ENCODE measurements around the gene ATP1B3. TPM values are rescaled to one million over a fixed set of nuclear protein-coding genes. Genes with fewer than 3 reads are reported as not detected.
A peak's percentile ranks its signal among the peaks of the same experiment; 100 is the strongest.

The ATP1B3 gene
- total and polyA plus RNA-seq, 9 of the 15 experiments (the other 6 are each of a cell fraction or from before 2014, with no cell fraction given): 48.3 to 202 (median 123) TPM

DNA sequence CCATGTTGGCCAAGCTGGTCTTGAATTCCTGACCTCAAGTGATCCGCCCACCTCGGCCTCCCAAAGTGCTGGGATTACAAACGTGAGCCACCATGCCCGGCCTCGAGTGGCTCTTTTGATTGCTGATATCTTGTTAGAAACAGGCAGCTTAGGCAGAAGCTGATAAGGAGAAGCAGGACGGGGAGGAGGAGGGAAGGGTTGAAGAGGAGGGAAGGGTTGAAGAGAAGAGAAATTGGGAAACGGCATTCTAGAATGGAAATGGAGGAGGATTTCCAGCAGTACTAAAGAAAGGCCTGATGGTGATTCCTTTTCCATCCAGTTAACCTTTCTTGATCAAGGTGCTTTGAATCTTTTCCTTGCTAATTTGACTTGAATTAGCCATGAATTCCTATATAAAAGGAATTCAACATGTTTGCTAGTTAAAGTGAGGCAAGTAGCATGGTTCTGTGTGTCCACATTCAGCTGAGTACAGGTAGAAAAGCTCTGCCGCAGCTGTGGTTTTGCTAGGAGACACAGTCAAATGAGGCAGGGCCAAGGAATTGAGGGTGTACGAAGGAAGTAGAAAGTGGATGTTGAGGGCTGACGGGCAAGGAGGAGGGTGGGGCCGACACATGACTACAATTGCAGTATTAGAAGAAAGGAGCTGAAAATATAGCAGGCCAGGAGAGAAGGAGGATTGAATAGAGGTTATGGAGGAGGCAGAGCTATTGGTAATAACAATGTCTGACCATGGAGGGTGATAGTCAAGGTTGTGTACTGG lies 27.2 kb upstream of the ATP1B3 start:
- no peaks in the 10 kb centered on the region for H4K20me1 ChIP-seq (replicated peaks; ENCODE audit: control insufficient read depth, insufficient read depth, low read length)
- H3K4me3 ChIP-seq: no peak overlapping the region
- peak overlapping the region; percentile 86 for H3K4me2 ChIP-seq (ENCODE audit: insufficient read depth, low read length)
- H3K36me3 ChIP-seq (ENCODE audit: control insufficient read depth, insufficient read depth, low read length): no peaks in the 10 kb centered on the region
- no peaks in the 10 kb centered on the region for H3K9me3 ChIP-seq (replicated peaks; ENCODE audit: control insufficient read depth, insufficient read depth, low read depth, low read length)
- peak; percentile 83 for ATAC-seq
- ChIA-PET CTCF (ENCODE audit: low intra/inter-chr PET ratio) (no interaction called here), POLR2A (interaction anchor here (0.6 to 1.8 kb wide), 11 partner anchors 8 to 582 kb away, joined by 3 to 11 read pairs (median 3); partner anchors contain the start of gene RNF7)
- no peaks in the 10 kb centered on the region for H3K79me2 ChIP-seq (ENCODE audit: control insufficient read depth, insufficient read depth, low read length)
- no peaks in the 10 kb centered on the region for H3K27me3 ChIP-seq (ENCODE audit: control insufficient read depth in 2 of 2, insufficient read depth in 2 of 2, low read length in 2 of 2)
- WGBS (ENCODE audit: insufficient coverage, low coverage, missing lambda C conversion rate): under 1% methylated on average over 11 of the region's 11 CpGs
- TSS peak; percentile 83 for BruUV-seq (replicated peaks)
- peak; percentile 86 to 93 (median 90) for DNase-seq (ENCODE audit: extremely low read depth in 1 of 4, low spot score in 3 of 4)
- intact Hi-C loops (cut with micrococcal nuclease): loop anchor here (2.0 to 5.0 kb wide), 3 partner anchors 30 to 110 kb away; partner anchors contain the start of gene RNF7
- in situ Hi-C loops (cut with MboI): no loop called here
- peaks cover 20 to 23% of the 10 kb centered on the region in 2 experiments; a peak in 4 of 5 replicates for H3K4me1 ChIP-seq (replicated peaks in 1 of 2; ENCODE audit: control insufficient read depth in 2 of 2, insufficient read depth in 2 of 2, low read length in 2 of 2)
- peak; percentile 87 for FAIRE-seq
- peak overlapping the region; percentile 94 for H2AFZ ChIP-seq (ENCODE audit: low read depth, low read length)
- H3K9ac ChIP-seq (ENCODE audit: insufficient read depth in 1 of 2, low read depth in 2 of 2, low read length in 2 of 2): peak overlapping the region; percentile 53 to 87; a peak in 3 of 4 replicates
- peak overlapping the region; percentile 92 for H3K27ac ChIP-seq (ENCODE audit: extremely low read depth, low read depth, low read length)
- no peaks in the 10 kb centered on the region for H3K9me1 ChIP-seq (ENCODE audit: control insufficient read depth, insufficient read depth, low read length)
- TF ChIP-seq LARP7 (IDR thresholded peaks at IDR 0.05): no peak
- TF ChIP-seq HNRNPLL (IDR thresholded peaks at IDR 0.05; ENCODE audit: low read depth, low read length, poor library complexity, severe bottlenecking): no peak
- TF ChIP-seq SMAD2 (IDR thresholded peaks at IDR 0.05; ENCODE audit: low read depth, low read length): no peak
- TF ChIP-seq, protein P1, sequence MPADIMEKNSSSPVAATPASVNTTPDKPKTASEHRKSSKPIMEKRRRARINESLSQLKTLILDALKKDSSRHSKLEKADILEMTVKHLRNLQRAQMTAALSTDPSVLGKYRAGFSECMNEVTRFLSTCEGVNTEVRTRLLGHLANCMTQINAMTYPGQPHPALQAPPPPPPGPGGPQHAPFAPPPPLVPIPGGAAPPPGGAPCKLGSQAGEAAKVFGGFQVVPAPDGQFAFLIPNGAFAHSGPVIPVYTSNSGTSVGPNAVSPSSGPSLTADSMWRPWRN (IDR thresholded peaks at IDR 0.05; ENCODE audit: low read depth): peak; percentile 97
- peak; percentile 91 for TF ChIP-seq NCOA1 (IDR thresholded peaks at IDR 0.05; ENCODE audit: low read depth)
- peak; percentile 17; the same call in 1 of the 2 replicates for TF ChIP-seq PHF8 (IDR thresholded peaks at IDR 0.05; ENCODE audit: borderline replicate concordance, low read length)
- no peak for TF ChIP-seq MEIS2 (IDR thresholded peaks at IDR 0.05; ENCODE audit: partially characterized antibody)
- TF ChIP-seq ZNF79 (CRISPR knock-in tag; IDR thresholded peaks at IDR 0.05; ENCODE audit: low read depth): peak; percentile 57; the same call in 1 of the 2 replicates
- TF ChIP-seq NR2C1 (IDR thresholded peaks at IDR 0.05): peak; percentile 43; the same call in 1 of the 2 replicates
- peak; percentile 74 for TF ChIP-seq NR2C1 (tag; IDR thresholded peaks at IDR 0.05)
- TF ChIP-seq DIDO1 (tag; IDR thresholded peaks at IDR 0.05; ENCODE audit: low read depth): peak; percentile 82
- peak; percentile 69 for TF ChIP-seq TAF9B (IDR thresholded peaks at IDR 0.05; ENCODE audit: partially characterized antibody)
- TF ChIP-seq YY1 (IDR thresholded peaks at IDR 0.05; ENCODE audit: borderline replicate concordance in 1 of 3, control insufficient read depth in 1 of 3, extremely low read depth in 1 of 3, insufficient read depth in 3 of 3, insufficient read length in 1 of 3, insufficient replicate concordance in 2 of 3, low read depth in 1 of 3, low read length in 2 of 3): peak in 1 of 3 experiments; percentile 21
- TF ChIP-seq DPF2 (IDR thresholded peaks at IDR 0.05): peak; percentile 99
- no peak for TF ChIP-seq STAT5B (CRISPR knock-in tag; IDR thresholded peaks at IDR 0.05)
- TF ChIP-seq, protein P2, sequence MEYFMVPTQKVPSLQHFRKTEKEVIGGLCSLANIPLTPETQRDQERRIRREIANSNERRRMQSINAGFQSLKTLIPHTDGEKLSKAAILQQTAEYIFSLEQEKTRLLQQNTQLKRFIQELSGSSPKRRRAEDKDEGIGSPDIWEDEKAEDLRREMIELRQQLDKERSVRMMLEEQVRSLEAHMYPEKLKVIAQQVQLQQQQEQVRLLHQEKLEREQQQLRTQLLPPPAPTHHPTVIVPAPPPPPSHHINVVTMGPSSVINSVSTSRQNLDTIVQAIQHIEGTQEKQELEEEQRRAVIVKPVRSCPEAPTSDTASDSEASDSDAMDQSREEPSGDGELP (CRISPR knock-in tag; IDR thresholded peaks at IDR 0.05; ENCODE audit: borderline replicate concordance): peak; percentile 54; the same call in 1 of the 2 replicates
- peak; percentile 37 for TF ChIP-seq ZFX (CRISPR knock-in tag; IDR thresholded peaks at IDR 0.05)
- TF ChIP-seq, protein P3, sequence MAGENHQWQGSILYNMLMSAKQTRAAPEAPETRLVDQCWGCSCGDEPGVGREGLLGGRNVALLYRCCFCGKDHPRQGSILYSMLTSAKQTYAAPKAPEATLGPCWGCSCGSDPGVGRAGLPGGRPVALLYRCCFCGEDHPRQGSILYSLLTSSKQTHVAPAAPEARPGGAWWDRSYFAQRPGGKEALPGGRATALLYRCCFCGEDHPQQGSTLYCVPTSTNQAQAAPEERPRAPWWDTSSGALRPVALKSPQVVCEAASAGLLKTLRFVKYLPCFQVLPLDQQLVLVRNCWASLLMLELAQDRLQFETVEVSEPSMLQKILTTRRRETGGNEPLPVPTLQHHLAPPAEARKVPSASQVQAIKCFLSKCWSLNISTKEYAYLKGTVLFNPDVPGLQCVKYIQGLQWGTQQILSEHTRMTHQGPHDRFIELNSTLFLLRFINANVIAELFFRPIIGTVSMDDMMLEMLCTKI (IDR thresholded peaks at IDR 0.05; ENCODE audit: partially characterized antibody): no peak
